ENCODE measurements around the gene ARSA.

Gene ARSA

GRCh38 chr22:50627642-50628542 is at the start of gene ARSA:
ARSA (minus strand) TSS chr22:50628152; CDS start chr22:50627779, 373 bp downstream.
- TF ChIP-seq EZH2 (IDR thresholded peaks at IDR 0.05) (no peak), FOXP2 (optimal IDR thresholded peaks at IDR 0.05; ENCODE audit: control extremely low read depth, extremely low read length, insufficient read depth) (no peak), POLR2AphosphoS5 (IDR thresholded peaks at IDR 0.05; ENCODE audit: borderline replicate concordance, low read depth, low read length) (peak; percentile 74; the same call in 1 of the 2 replicates)
- peak within 1 kb of the TSS; percentile 84 for H3K4me3 ChIP-seq
- no peak for DNase-seq (ENCODE audit: low read depth, low spot score)
- peak within 1 kb of the TSS; percentile 77 for H3K9ac ChIP-seq (ENCODE audit: insufficient read length)
- H3K27ac ChIP-seq, result no peak within 1 kb of the TSS
- H3K36me3 ChIP-seq (ENCODE audit: insufficient read depth, low read length), result no peaks in the 10 kb centered on the region
- no peaks in the 10 kb centered on the region for H3K9me3 ChIP-seq (ENCODE audit: low read depth, low read length)

- Histone ChIP-seq H3K9ac (ENCODE audit: insufficient read length) (no peak overlapping the region), H3K9me3 (ENCODE audit: low read depth, low read length) (no peaks in the 10 kb centered on the region), H3K27ac (no peak overlapping the region), H3K36me3 (ENCODE audit: insufficient read depth, low read length) (no peaks in the 10 kb centered on the region; the same call in 1 of the 2 replicates), H3K4me3 (no peak overlapping the region)
- no peak for TF ChIP-seq POLR2AphosphoS5 (IDR thresholded peaks at IDR 0.05; ENCODE audit: borderline replicate concordance, low read depth, low read length)
- TF ChIP-seq FOXP2 (optimal IDR thresholded peaks at IDR 0.05; ENCODE audit: control extremely low read depth, extremely low read length, insufficient read depth), result no peak
- TF ChIP-seq EZH2 (IDR thresholded peaks at IDR 0.05), result no peak
- DNase-seq (ENCODE audit: low read depth, low spot score), result no peak
Observed at GRCh38 chr22:50676661-50677492, 48.9 kb upstream of the ARSA start.

GRCh38 chr22:50676180-50676636 is 48.3 kb upstream of the ARSA start:
- Histone ChIP-seq H3K4me3 (no peak overlapping the region), H3K27ac (no peak overlapping the region), H3K9ac (ENCODE audit: insufficient read length) (no peak overlapping the region), H3K9me3 (ENCODE audit: low read depth, low read length) (no peaks in the 10 kb centered on the region), H3K36me3 (ENCODE audit: insufficient read depth, low read length) (no peaks in the 10 kb centered on the region; the same call in 1 of the 2 replicates)
- DNase-seq (ENCODE audit: low read depth, low spot score), result no peak
- no peak for TF ChIP-seq FOXP2 (optimal IDR thresholded peaks at IDR 0.05; ENCODE audit: control extremely low read depth, extremely low read length, insufficient read depth)
- TF ChIP-seq EZH2 (IDR thresholded peaks at IDR 0.05), result no peak
- TF ChIP-seq POLR2AphosphoS5 (IDR thresholded peaks at IDR 0.05; ENCODE audit: borderline replicate concordance, low read depth, low read length), result no peak

GRCh38 chr22:50675553-50676179 is 47.7 kb upstream of the ARSA start:
- Histone ChIP-seq H3K9ac (ENCODE audit: insufficient read length) (no peak overlapping the region), H3K27ac (no peak overlapping the region), H3K9me3 (ENCODE audit: low read depth, low read length) (no peaks in the 10 kb centered on the region), H3K4me3 (peak overlapping the region; percentile 82), H3K36me3 (ENCODE audit: insufficient read depth, low read length) (no peaks in the 10 kb centered on the region; the same call in 1 of the 2 replicates)
- no peak for DNase-seq (ENCODE audit: low read depth, low spot score)
- TF ChIP-seq POLR2AphosphoS5 (IDR thresholded peaks at IDR 0.05; ENCODE audit: borderline replicate concordance, low read depth, low read length), result no peak
- TF ChIP-seq EZH2 (IDR thresholded peaks at IDR 0.05), result no peak

- Histone ChIP-seq H3K9me3 (ENCODE audit: low read depth, low read length) (no peaks in the 10 kb centered on the region), H3K36me3 (ENCODE audit: insufficient read depth, low read length) (no peaks in the 10 kb centered on the region; the same call in 1 of the 2 replicates), H3K4me3 (peak overlapping the region; percentile 82), H3K27ac (no peak overlapping the region), H3K9ac (ENCODE audit: insufficient read length) (no peak overlapping the region)
- TF ChIP-seq POLR2AphosphoS5 (IDR thresholded peaks at IDR 0.05; ENCODE audit: borderline replicate concordance, low read depth, low read length) (no peak), EZH2 (IDR thresholded peaks at IDR 0.05) (no peak), FOXP2 (optimal IDR thresholded peaks at IDR 0.05; ENCODE audit: control extremely low read depth, extremely low read length, insufficient read depth) (no peak)
- no peak for DNase-seq (ENCODE audit: low read depth, low spot score)
Observed at GRCh38 chr22:50674606-50675552, 46.9 kb upstream of the ARSA start.

GRCh38 chr22:50674130-50674500 is 46.2 kb upstream of the ARSA start:
- Histone ChIP-seq H3K27ac (no peak overlapping the region), H3K36me3 (ENCODE audit: insufficient read depth, low read length) (no peaks in the 10 kb centered on the region; the same call in 1 of the 2 replicates), H3K9ac (ENCODE audit: insufficient read length) (no peak overlapping the region), H3K4me3 (peak overlapping the region; percentile 87), H3K9me3 (ENCODE audit: low read depth, low read length) (no peaks in the 10 kb centered on the region)
- TF ChIP-seq POLR2AphosphoS5 (IDR thresholded peaks at IDR 0.05; ENCODE audit: borderline replicate concordance, low read depth, low read length) (no peak), EZH2 (IDR thresholded peaks at IDR 0.05) (no peak), FOXP2 (optimal IDR thresholded peaks at IDR 0.05; ENCODE audit: control extremely low read depth, extremely low read length, insufficient read depth) (no peak)
- DNase-seq (ENCODE audit: low read depth, low spot score), result no peak

All from SK-N-MC (cell line).